Sigmoid colon (tissue), 7 donors: ENCODE data around the gene CORO1C. TPM values are rescaled to one million over a fixed set of nuclear protein-coding genes. Genes with fewer than 3 reads are reported as not detected.

ENCODE experiments used
- DNase-seq: peaks from one replicate; pipeline ENCODE4 v3.0.0-alpha.2; 2019
- H3K27ac ChIP-seq, 4 donors: fragments of 200-600 bp; sonication (generic); one replicate each; pipeline ENCODE4 v1.5.1; 2016 to 2019; ENCODE audit warnings: mild to moderate bottlenecking in 1 of 4
- H3K27me3 ChIP-seq, 3 donors: fragments of 200-600 bp; sonication (generic); one replicate each; pipeline ENCODE4 v1.5.1; 2019; ENCODE audit warnings: mild to moderate bottlenecking in 1 of 3
- H3K36me3 ChIP-seq, 4 donors: fragments of 200-600 bp; sonication (generic); one replicate each; pipeline ENCODE4 v1.5.1; 2016 to 2019
- H3K4me1 ChIP-seq, 4 donors: fragments of 200-600 bp; sonication (generic); one replicate each; pipeline ENCODE4 v1.5.1; 2017 to 2019
- H3K4me3 ChIP-seq, 4 donors: fragments of 200-600 bp; sonication (generic); one replicate each; pipeline ENCODE4 v1.5.1; 2017 to 2019; ENCODE audit warnings: mild to moderate bottlenecking in 2 of 4, moderate library complexity in 1 of 4
- H3K9me3 ChIP-seq, 4 donors: fragments of 200-600 bp in 3 of 4; sonication (generic) in 3 of 4; one replicate each; pipeline versions ENCODE4 v1.5.1 to v1.6.1; 2013 to 2019
- CTCF ChIP-seq, 4 experiments: fragments of 450-650 bp in 3 of 4; fragments of 200-600 bp in 1 of 4; IDR thresholded peaks; one replicate each; pipeline ENCODE4 v1.5.1; 2016 to 2019; ENCODE audit warnings: antibody characterized with exemption in 4 of 4, mild to moderate bottlenecking in 3 of 4, moderate library complexity in 2 of 4
- EP300 ChIP-seq, 4 donors: sonication (generic); formaldehyde crosslinking; IDR thresholded peaks; one replicate each; pipeline ENCODE4 v1.6.1; 2017; ENCODE audit warnings: antibody characterized with exemption in 4 of 4
- POLR2A ChIP-seq, 2 donors: fragments of 450-650 bp; IDR thresholded peaks; one replicate each; pipeline ENCODE4 v1.6.1; 2016; ENCODE audit warnings: antibody characterized with exemption in 2 of 2, mild to moderate bottlenecking in 2 of 2, moderate library complexity in 2 of 2
- POLR2AphosphoS5 ChIP-seq, 4 donors: sonication (generic); formaldehyde crosslinking; IDR thresholded peaks; one replicate each; pipeline ENCODE4 v1.6.1; 2017; ENCODE audit warnings: antibody characterized with exemption in 4 of 4
- WGBS, 2 donors: extraction: QIAGEN DNeasy Blood & Tissue Kit; methylation state at CpG; one replicate each; pipeline ENCODE4 v1.1.7; 2013; 5-methylcytosine and 5-hydroxymethylcytosine counted together
- intact Hi-C: fragments of 100-400 bp; cut with DNase I; formaldehyde crosslinking; loops from one replicate; pipeline ENCODE4 v1.15.1; 2023
- polyA plus RNA-seq, 3 donors: library from polyadenylated mRNA; stranded (reverse); fragments of 200-250 nt; gene quantifications; one replicate each; pipeline ENCODE4 v1.2.3, GENCODE V29; 2013
- total RNA-seq, 4 donors: library from RNA; depleted of rRNA; stranded (reverse); fragments of >200 nt; gene quantifications; one replicate each; pipeline ENCODE4 v1.1.0, GENCODE V29; 2016
- donor health status: healthy with polysubstance abuse.
- donor health status: Bipolar disorder and iron deficiency.
- donor health status: healthy.

CORO1C gene
- total and polyA plus RNA-seq, 7 donors = 38.4 to 569 (median 247) TPM

DNA sequence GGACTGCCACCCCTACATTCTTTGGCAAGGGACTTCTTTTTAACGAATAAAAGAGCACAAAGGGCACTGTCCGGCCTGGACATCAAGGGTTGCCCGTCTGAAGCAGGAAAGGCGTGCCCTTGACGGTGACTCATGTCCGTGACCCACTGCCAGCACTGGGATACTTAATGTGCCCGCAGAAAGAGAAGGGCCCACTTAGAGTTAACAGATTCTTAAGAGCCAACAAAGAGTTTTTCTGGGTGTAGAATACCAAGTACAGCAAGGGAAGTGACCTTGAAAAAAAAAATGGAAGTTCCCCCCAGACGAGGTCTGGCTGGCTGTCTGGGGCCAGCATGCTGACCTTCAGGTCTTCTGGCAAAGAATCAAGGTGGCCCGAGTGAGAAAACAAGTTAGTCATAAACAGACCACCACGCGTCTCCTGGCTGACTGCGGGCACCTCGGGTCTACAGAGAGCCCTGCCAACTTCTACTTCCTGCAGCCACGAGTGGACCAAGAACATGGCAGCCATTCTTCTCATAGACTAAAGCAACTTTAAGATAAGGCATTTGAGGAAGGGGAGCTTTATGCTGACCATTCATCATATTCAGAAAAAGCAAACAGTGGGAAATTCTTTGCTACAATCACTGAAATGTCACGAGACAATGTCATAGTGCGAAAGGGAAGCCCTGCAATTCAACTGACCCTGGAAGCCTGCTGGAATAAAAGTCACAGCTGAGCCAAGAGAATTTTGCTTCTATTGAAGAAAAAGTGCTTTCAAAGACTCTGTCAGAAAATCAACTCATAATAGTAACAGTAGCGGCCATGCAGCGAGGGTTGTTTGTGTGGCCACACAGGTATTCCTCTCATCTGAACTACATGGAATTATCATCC lies 87.1 kb downstream of the CORO1C start:
- Histone ChIP-seq H3K4me1 (peaks cover 0 to 43% (median 26%) of the 10 kb centered on the region in 4 donors), H3K36me3 (peaks cover 23 to 48% (median 32%) of the 10 kb centered on the region in 4 donors), H3K9me3 (no peaks in the 10 kb centered on the region), H3K27me3 (no peaks in the 10 kb centered on the region), H3K27ac (peak overlapping the region; percentile 55 to 63 (median 60)), H3K4me3 (no peak overlapping the region)
- WGBS, 2 donors = 75 to 79% methylated on average over 18 of the region's 18 CpGs
- TF ChIP-seq POLR2AphosphoS5 (IDR thresholded peaks at IDR 0.05) (peak in 3 of 4 donors; percentile 17 to 54 (median 49)), EP300 (IDR thresholded peaks at IDR 0.05) (no peak), POLR2A (IDR thresholded peaks at IDR 0.05) (no peak), CTCF (IDR thresholded peaks at IDR 0.05) (no peak)
- intact Hi-C loops = no loop called here
- DNase-seq = peak; percentile 80

GRCh38 chr12:108642899-108643654 lies 88.2 kb downstream of the CORO1C start:
- DNase-seq = no peak
- intact Hi-C loops = no loop called here
- Histone ChIP-seq H3K27me3 (no peaks in the 10 kb centered on the region), H3K36me3 (peaks cover 13 to 37% (median 21%) of the 10 kb centered on the region in 4 donors), H3K9me3 (no peaks in the 10 kb centered on the region), H3K27ac (peak overlapping the region; percentile 55 to 63 (median 60)), H3K4me3 (no peak overlapping the region), H3K4me1 (peaks cover 0 to 54% (median 33%) of the 10 kb centered on the region in 4 donors)
- TF ChIP-seq POLR2AphosphoS5 (IDR thresholded peaks at IDR 0.05) = peak in 1 of 4 donors; percentile 7
- no peak for TF ChIP-seq CTCF (IDR thresholded peaks at IDR 0.05)
- 97% methylated on average over 1 of the region's 1 CpG for WGBS, 2 donors

GRCh38 chr12:108642269-108642870 lies 88.9 kb downstream of the CORO1C start:
- intact Hi-C loops = no loop called here
- 65 to 75% methylated on average over 16 of the region's 16 CpGs for WGBS, 2 donors
- Histone ChIP-seq H3K4me1 (peaks cover 0 to 61% (median 40%) of the 10 kb centered on the region in 4 donors), H3K36me3 (peaks cover 11 to 30% (median 14%) of the 10 kb centered on the region in 4 donors), H3K9me3 (no peaks in the 10 kb centered on the region), H3K27ac (peak overlapping the region; percentile 41 to 64 (median 58)), H3K27me3 (no peaks in the 10 kb centered on the region), H3K4me3 (no peak overlapping the region)
- DNase-seq = no peak
- TF ChIP-seq CTCF (IDR thresholded peaks at IDR 0.05) = no peak
- peak in 1 of 4 donors; percentile 9 for TF ChIP-seq POLR2AphosphoS5 (IDR thresholded peaks at IDR 0.05)
- no peak for TF ChIP-seq EP300 (IDR thresholded peaks at IDR 0.05)
- no peak for TF ChIP-seq POLR2A (IDR thresholded peaks at IDR 0.05)

- Histone ChIP-seq H3K36me3 (peaks cover 9 to 23% (median 11%) of the 10 kb centered on the region in 4 donors), H3K4me1 (peaks cover 0 to 67% (median 45%) of the 10 kb centered on the region in 4 donors), H3K9me3 (no peaks in the 10 kb centered on the region), H3K27me3 (no peaks in the 10 kb centered on the region), H3K27ac (peak overlapping the region; percentile 41 to 64 (median 58)), H3K4me3 (no peak overlapping the region)
- no peak for DNase-seq
- whole genome bisulfite sequencing, 2 donors = 64 to 76% methylated on average over 9 of the region's 9 CpGs
- TF ChIP-seq CTCF (IDR thresholded peaks at IDR 0.05) = no peak
- TF ChIP-seq POLR2AphosphoS5 (IDR thresholded peaks at IDR 0.05) = peak in 2 of 4 donors; percentile 50 to 52
- intact Hi-C loops = no loop called here
Observed at GRCh38 chr12:108641446-108642268, 89.7 kb downstream of the CORO1C start.
